ENCODE data around the gene NRARP.

NRARP gene

GRCh38 chr9:137250329-137251193, 51.5 kb downstream of the NRARP start:
- no peak for TF ChIP-seq FOXA1 (IDR thresholded peaks at IDR 0.05)
- TF ChIP-seq ELF4 (IDR thresholded peaks at IDR 0.05), result no peak
- no peak for TF ChIP-seq FOXK2 (IDR thresholded peaks at IDR 0.05)
- no peak for TF ChIP-seq PKNOX1 (IDR thresholded peaks at IDR 0.05)
- no peak for TF ChIP-seq ARNT (IDR thresholded peaks at IDR 0.05)
- TF ChIP-seq TARDBP (IDR thresholded peaks at IDR 0.05), result no peak
- no peak for TF ChIP-seq L3MBTL2 (conservative IDR thresholded peaks at IDR 0.05)
- TF ChIP-seq SUZ12 (IDR thresholded peaks at IDR 0.05), result no peak
- no peak for TF ChIP-seq FOXM1 (IDR thresholded peaks at IDR 0.05; ENCODE audit: borderline replicate concordance)
- TF ChIP-seq SP1 (IDR thresholded peaks at IDR 0.05), result no peak
- TF ChIP-seq LEF1 (IDR thresholded peaks at IDR 0.05; ENCODE audit: borderline replicate concordance), result no peak
- TF ChIP-seq CTBP1 (IDR thresholded peaks at IDR 0.05; ENCODE audit: borderline replicate concordance), result no peak
- TF ChIP-seq NFRKB (IDR thresholded peaks at IDR 0.05), result no peak
- no peak for TF ChIP-seq BHLHE40 (IDR thresholded peaks at IDR 0.05; ENCODE audit: borderline replicate concordance)
- TF ChIP-seq HDGF (IDR thresholded peaks at IDR 0.05; ENCODE audit: borderline replicate concordance), result no peak
- no peak for TF ChIP-seq ZNF384 (IDR thresholded peaks at IDR 0.05)
- DNase-seq (ENCODE audit: extremely low spot score), result no peak
- POLR2A ChIA-PET, result interaction anchor here (1.3 to 8.8 kb wide), 2 partner anchors 8 to 10 kb away, joined by 3 to 90 read pairs; partner anchors contain the start of gene TUBB4B
- CTCF ChIA-PET, result interaction anchor here (0.6 kb wide), 1 partner anchor 12 kb away, joined by 3 read pairs; no protein-coding TSS in a partner anchor
